PC-9 (cell line): ENCODE results near the gene SLC30A1.

Experiments
- EZH2 ChIP-seq: fragments of 200-600 bp; sonication (generic); IDR thresholded peaks from 2 replicates; pipeline ENCODE4 v1.8.0; 2017; ENCODE audit warnings: antibody characterized with exemption, low read depth
- TF ChIP-seq, protein P1 (sequence below): fragments of 200-600 bp; sonication (generic); conservative IDR thresholded peaks from 2 replicates; pipeline ENCODE4 v1.6.1; 2017; ENCODE audit warnings: mixed run types, antibody characterized with exemption, mild to moderate bottlenecking, moderate library complexity

- TF ChIP-seq, protein P1, sequence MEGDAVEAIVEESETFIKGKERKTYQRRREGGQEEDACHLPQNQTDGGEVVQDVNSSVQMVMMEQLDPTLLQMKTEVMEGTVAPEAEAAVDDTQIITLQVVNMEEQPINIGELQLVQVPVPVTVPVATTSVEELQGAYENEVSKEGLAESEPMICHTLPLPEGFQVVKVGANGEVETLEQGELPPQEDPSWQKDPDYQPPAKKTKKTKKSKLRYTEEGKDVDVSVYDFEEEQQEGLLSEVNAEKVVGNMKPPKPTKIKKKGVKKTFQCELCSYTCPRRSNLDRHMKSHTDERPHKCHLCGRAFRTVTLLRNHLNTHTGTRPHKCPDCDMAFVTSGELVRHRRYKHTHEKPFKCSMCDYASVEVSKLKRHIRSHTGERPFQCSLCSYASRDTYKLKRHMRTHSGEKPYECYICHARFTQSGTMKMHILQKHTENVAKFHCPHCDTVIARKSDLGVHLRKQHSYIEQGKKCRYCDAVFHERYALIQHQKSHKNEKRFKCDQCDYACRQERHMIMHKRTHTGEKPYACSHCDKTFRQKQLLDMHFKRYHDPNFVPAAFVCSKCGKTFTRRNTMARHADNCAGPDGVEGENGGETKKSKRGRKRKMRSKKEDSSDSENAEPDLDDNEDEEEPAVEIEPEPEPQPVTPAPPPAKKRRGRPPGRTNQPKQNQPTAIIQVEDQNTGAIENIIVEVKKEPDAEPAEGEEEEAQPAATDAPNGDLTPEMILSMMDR: no peak
- no peak for TF ChIP-seq EZH2
Measured at GRCh38 chr1:211588711-211589110, 9.8 kb upstream of the SLC30A1 start.
